Measurements from ENCODE around the gene ANKRD30B.
"Not testable (repeated sequence)": the region's sequence is repeated elsewhere in the genome, so short reads cannot be mapped to it uniquely, and the experiment has no call there.

Gene ANKRD30B

GRCh38 chr18:14826972-14827632 is 79.1 kb downstream of the ANKRD30B start:
- intact Hi-C loops (cut with DNase I), result not testable (repeated sequence)

GRCh38 chr18:14841607-14842006 is 93.6 kb downstream of the ANKRD30B start:
- DNase-seq; intact Hi-C loops (cut with DNase I): not testable (repeated sequence)

More at GRCh38 chr18:14826972-14827632, 79.1 kb downstream of the ANKRD30B start:
- not testable (repeated sequence) for DNase-seq

- DNase-seq; intact Hi-C loops (cut with DNase I): not testable (repeated sequence)
Measured at GRCh38 chr18:14851533-14851932, 103.6 kb downstream of the ANKRD30B start.

- intact Hi-C loops (cut with DNase I); DNase-seq: not testable (repeated sequence)
Measured at GRCh38 chr18:14855634-14856033, 107.7 kb downstream of the ANKRD30B start.

- intact Hi-C loops (cut with DNase I); DNase-seq: not testable (repeated sequence)
Measured at GRCh38 chr18:14856256-14856655, 108.3 kb downstream of the ANKRD30B start.

- intact Hi-C loops (cut with DNase I); DNase-seq: not testable (repeated sequence)
Measured at GRCh38 chr18:14858514-14858913, 110.5 kb downstream of the ANKRD30B start.

GRCh38 chr18:14859995-14860394 is 112.0 kb downstream of the ANKRD30B start:
- DNase-seq; intact Hi-C loops (cut with DNase I): not testable (repeated sequence)

GRCh38 chr18:14866426-14866825 is 118.5 kb downstream of the ANKRD30B start:
- DNase-seq; intact Hi-C loops (cut with DNase I): not testable (repeated sequence)

- DNase-seq; intact Hi-C loops (cut with DNase I): not testable (repeated sequence)
Measured at GRCh38 chr18:14867988-14868387, 120.0 kb downstream of the ANKRD30B start.

GRCh38 chr18:14868825-14869224 is 120.9 kb downstream of the ANKRD30B start:
- intact Hi-C loops (cut with DNase I); DNase-seq: not testable (repeated sequence)

GRCh38 chr18:14878826-14879225 is 130.9 kb downstream of the ANKRD30B start:
- intact Hi-C loops (cut with DNase I); DNase-seq: not testable (repeated sequence)

- DNase-seq, result no peak
- intact Hi-C loops (cut with DNase I), result no loop called here
Measured at GRCh38 chr18:14900435-14900834, 152.5 kb downstream of the ANKRD30B start.

All from head of caudate nucleus (tissue), 42 donors.